GM19397 (cell line): ENCODE data around the gene MAPKAP1.
A peak's percentile ranks its signal among the peaks of the same experiment; 100 is the strongest.

Experiments used
- ATAC-seq: cut with Tn5 transposase; IDR thresholded peaks from one replicate; pipeline ENCODE4 v1.9.1; 2021; ENCODE audit warnings: mild to moderate bottlenecking, moderate library complexity; ENCODE audit not compliant: unreplicated experiment

Gene MAPKAP1

GRCh38 chr9:125679597-125680189 is 27.3 kb downstream of the MAPKAP1 start:
- ATAC-seq: no peak

GRCh38 chr9:125674981-125675973 is 31.7 kb downstream of the MAPKAP1 start:
- no peak for ATAC-seq

GRCh38 chr9:125672876-125673275 is 34.1 kb downstream of the MAPKAP1 start:
- no peak for ATAC-seq

GRCh38 chr9:125663127-125663526 is 43.9 kb downstream of the MAPKAP1 start:
- no peak for ATAC-seq

- ATAC-seq: no peak
These were observed 46.5 kb downstream of the MAPKAP1 start for GRCh38 chr9:125660557-125660956.

DNA sequence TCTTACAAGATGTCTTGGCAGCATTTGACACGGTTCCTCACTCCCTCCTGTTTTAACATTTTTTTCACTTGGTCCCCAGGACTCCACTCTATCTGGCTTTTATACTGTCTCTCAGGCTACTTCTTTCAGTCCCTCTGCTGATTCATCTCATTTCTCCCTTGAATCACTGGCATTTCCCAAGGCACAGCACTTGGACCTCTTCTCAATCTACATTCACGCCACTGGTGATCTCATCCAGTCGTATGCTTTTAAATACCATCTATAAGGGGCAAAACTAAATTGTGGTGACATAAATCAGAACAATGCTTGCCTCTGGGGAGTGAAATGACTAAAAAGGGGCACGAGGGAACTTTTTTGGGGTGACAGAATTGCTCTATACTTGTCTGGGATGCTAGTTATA is 47.1 kb downstream of the MAPKAP1 start:
- ATAC-seq: no peak

DNA sequence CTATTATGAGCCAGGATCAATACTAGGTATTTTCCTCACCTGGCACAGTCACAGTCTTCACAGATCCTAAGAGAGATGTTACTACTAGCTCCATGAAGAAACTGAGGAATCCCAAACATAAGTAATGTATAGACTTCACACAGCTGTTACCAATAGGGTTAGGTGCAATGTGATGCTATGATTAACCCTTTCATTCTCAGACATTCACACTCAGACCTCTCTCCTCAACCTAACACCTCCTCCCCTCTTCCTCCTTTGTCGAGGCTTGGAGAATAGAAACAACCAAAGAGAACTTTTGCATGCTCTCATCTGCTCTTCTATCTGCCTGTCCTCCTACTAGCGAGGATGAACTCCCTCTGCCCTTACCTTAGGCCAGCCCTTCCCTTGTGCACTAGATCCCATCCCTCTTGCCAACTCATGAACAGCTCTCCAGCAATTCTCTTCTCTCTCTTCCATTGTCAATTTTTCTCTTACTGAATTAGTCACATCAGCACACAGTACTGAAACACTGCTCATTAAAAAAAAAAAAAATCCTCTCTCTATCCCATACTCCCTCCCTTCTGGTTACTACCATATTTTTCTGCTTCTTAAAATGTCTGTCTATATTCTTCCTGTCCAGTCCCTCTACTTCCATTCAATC is 47.7 kb downstream of the MAPKAP1 start:
- no peak for ATAC-seq

- ATAC-seq: no peak
These were observed 50.4 kb downstream of the MAPKAP1 start for GRCh38 chr9:125656560-125656959.

GRCh38 chr9:125655691-125656410 is 51.2 kb downstream of the MAPKAP1 start:
- no peak for ATAC-seq

DNA sequence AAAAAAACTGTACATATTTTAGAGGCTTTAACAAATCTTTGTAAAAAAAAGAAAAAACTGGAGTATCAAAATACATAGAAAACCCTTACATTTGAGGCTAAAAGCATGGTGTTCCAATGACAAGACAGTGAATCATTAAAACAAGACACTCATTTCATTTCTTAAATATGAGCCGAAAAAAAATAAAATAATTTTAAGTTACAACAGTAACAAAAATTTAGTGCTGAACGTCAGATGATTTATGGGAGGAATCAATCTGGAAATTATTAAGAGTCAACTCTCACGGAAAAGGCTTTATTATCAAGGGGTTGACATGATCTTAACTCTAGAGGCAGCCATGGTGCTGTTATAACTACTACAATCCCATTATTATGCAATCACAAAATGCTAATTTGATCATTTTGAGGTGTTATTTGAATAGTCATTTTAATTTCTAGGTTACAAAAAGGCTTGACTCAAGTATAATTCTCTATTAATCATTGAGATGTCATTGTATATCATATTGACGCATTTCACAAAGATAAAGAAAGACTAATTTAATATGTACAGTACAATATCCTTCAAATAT is 51.9 kb downstream of the MAPKAP1 start:
- ATAC-seq: no peak

DNA sequence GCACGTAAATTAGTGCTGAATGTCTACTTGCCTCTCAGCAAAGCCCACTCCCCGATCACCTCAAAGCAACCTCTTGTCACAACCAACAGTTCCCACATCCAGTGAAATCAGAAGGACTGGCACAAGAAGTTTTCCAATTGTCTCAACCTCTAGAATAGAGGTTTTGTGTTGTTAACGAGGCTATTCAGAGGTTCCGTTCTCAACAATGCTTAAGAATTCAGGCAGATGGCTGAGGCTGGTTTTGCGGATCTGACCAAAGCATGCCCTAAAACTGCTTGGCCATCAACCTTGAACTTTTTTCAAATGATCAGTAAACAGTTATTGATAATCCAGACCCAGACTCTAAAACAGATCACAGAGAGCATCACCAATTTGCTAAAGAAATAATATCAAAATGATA is 52.9 kb downstream of the MAPKAP1 start:
- no peak for ATAC-seq

GRCh38 chr9:125653325-125653724 is 53.7 kb downstream of the MAPKAP1 start:
- ATAC-seq: no peak

DNA sequence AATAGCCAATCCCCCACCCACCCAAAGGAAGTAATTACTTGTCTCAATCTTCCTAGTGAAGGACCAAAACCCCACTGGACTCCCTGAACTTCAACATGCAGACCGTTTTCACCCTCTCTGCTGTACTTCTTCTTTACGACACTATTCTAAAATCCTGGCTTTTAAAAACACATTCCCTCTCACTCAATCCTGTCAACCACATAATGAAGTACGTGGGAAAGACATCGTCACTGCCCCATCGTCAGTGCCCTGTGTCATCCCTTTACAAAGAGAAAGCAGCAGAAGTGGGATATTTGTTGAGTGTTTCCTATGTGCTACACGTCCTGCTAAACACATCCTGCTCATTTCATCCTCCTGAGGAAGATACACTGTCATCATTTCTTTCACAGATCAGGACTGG is 54.2 kb downstream of the MAPKAP1 start:
- ATAC-seq: no peak

DNA sequence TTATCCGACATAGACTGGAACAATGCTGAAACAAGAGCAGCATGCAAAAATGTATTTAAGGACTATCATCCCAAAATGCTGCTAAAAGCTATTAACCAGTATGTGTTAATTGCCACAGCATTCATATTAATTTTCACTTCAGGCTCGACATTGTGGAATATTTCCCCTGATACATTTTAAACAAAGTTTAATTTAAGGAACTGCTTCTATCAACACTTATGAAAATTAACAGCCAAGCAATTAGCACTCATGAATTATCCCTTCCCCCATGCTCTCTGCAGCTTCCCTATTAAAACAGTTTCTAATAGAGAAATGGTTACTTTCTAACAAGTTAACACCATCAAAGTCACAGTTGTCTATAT is 54.8 kb downstream of the MAPKAP1 start:
- ATAC-seq: no peak

DNA sequence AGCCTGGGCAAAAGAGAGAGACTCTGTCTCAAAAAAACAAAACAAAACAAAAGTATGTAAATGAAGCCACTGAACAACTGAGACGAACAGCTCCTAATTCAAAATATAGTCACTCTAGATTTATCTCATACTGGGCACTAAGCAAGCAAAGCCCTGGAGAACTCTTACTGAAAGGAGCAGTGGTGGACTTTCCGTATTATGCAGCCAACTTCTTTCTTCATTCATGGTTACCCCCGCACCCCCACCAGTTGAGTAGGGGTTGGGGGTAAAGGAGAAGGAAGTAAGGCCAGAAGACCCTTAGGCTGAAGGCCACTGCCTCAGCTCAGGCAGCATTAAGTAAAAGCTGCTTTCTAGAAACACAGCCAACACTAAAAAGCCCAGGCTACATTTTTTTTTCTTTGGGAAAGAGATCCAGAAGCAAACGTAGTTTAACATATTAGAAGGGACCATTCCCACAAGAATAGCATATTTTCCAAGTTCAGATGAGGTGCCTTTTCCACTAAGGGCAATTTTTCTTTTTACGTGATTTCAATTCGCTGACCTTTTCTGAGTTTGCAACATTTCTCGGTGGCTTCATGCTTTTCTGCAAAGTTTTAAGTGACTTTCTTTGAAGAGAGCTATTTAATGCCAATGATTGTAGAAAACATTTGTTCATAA is 55.3 kb downstream of the MAPKAP1 start:
- ATAC-seq: no peak

DNA sequence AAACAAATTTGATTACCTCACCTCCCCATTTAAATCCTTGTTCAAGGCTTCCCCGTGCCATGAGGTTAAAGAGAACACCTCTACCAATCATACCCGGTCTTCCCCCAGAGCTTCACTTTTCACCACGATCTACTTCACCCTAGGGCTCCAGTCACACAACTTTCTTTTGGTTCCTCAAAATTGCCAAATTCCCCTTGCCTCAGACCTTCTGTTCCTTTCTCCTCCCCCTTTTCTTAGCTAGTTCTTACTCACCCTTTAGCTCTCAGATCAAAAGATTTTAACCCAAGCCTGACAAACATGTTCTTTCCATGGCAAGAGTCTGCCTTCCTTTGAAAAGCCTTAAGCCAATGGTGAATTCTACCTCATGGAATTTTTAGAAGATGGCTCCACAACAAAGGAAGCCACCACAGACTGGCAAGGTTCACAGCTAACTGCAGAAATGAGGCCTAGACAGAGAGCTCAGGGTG is 56.7 kb downstream of the MAPKAP1 start:
- peak; percentile 69 for ATAC-seq

DNA sequence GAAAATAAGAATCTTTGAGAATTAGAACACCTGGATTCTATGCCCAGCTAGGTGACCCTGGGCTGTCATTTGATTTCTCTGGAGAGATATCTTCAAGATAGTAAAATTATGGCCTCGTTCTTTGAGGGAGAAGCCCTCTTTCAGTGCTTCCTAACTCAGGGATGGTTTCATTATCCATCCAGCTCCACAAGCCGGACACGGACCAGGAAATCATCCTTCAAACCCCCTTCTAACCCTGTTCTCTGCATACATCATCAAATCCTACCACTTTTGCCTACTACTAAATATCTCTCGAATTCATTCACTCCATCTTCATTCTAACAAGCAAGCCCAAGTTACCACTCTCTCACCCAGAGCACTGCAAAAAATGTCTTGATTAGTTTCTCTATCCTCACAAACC is 57.2 kb downstream of the MAPKAP1 start:
- ATAC-seq: no peak

GRCh38 chr9:125649315-125649714 is 57.7 kb downstream of the MAPKAP1 start:
- ATAC-seq: no peak

GRCh38 chr9:125648294-125648693 is 58.7 kb downstream of the MAPKAP1 start:
- no peak for ATAC-seq

- no peak for ATAC-seq
These were observed 60.3 kb downstream of the MAPKAP1 start for GRCh38 chr9:125646621-125647100.
